NCI-H82 treated with DMSO at 0.1 percent for 48 hours (cell line): Measurements from ENCODE around the gene CTSE.
"Not testable (repeated sequence)": the region's sequence is repeated elsewhere in the genome, so short reads cannot be mapped to it uniquely, and the experiment has no call there.

Experiments used
- DNase-seq: peaks from one replicate; lab custom pipeline; 2025; ENCODE audit not compliant: unreplicated experiment; lab: John Stamatoyannopoulos, UW

Gene CTSE

DNA sequence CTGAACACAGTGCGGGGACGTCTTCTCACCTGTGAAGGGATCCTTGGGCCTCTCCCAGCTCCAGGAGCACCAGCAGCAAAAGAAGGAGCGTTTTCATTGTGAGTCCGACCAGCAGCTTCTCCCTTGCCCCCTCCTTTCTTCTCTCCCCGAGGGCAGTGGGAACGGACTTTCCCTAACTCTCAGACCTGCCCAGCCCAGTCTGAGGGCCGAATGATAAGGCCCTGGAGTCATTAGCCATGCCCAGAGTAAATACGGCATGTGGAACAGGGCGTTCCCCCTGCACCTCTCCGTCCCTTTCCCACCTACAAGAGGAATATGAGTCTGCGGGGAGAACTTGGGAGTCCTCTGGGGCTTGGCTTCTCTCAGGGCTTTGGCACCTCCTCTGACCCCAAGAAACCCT is at the start of gene CTSE:
Gene CTSE (minus strand): TSS at position 201 of the 400 bp plus-strand sequence. CDS start 104 bp downstream, at position 97.
- DNase-seq, result no peak

- DNase-seq, result no peak
Measured at GRCh38 chr1:206070627-206071304, 47.1 kb upstream of the CTSE start.

GRCh38 chr1:206068314-206068713 is 44.6 kb upstream of the CTSE start:
- DNase-seq, result no peak

- no peak for DNase-seq
Measured at GRCh38 chr1:206067486-206068227, 44.0 kb upstream of the CTSE start.

DNA sequence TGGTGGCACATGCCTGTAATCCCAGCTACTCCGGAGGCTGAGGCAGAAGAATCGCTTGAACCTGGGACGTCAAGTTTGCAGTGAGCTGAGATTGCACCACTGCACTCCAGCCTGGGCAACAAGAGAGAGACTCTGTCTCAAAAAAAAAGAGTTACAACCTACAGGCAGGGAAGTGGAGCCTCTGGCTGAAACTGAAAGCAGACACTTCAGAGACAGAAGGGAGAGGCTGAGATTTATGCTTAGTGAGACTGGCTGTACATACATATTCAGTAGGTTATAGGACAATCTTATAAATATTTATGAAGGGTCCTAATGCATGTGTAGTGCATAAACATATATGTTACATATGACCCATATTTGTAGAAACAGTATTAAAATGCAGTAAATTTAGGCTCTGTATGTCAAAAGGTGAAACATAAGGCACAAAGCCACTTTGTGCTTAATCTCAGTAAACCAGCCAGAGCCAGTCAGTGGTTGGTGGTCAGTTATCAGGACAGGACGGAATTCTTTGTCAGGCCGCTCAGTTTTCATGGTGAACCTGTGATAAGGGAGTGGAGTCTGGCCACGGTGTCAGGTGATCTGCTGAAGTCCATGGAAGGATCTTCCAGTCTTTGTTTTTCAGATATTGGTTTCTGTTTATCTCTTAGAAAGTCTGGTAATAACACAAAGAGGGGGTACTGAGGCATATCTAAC is 42.9 kb upstream of the CTSE start:
- DNase-seq, result no peak

GRCh38 chr1:206065547-206066145 is 42.0 kb upstream of the CTSE start:
- DNase-seq, result no peak

DNA sequence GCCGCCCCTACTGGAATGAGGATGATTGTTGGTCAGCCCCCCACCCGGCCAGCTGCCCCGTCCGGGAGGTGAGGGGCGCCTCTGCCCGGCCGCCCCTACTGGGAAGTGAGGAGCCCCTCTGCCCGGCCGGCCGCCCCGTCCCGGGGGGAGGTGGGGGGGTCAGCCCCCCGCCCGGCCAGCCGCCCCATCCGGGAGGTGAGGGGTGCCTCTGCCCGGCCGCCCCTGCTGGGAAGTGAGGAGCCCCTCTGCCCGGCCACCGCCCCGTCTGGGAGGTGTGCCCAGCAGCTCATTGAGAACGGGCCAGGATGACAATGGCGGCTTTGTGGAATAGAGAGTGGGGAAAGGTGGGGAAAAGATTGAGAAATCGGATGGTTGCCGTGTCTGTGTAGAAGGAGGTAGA is 40.8 kb upstream of the CTSE start:
- DNase-seq, result not testable (repeated sequence)

GRCh38 chr1:206064001-206064400 is 40.3 kb upstream of the CTSE start:
- DNase-seq, result not testable (repeated sequence)

DNA sequence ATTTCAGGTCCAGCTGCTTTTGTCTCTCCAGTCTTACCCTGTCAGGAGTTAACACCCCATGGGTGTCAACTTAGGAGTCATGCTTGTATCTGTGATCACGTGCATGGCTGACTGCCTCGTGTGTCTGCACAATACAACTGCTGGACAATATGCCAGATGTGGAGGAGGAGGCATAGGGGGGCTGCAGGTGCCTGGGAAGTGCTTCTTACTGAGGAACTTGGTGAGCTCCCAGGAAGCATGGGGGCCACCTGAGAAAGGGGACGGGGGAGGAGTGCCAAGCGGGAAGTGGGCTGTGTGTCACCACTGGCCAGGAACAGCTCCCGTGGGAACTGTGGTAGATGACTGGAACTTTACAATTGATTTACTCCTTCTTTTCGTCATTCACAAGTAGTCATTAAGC is 38.8 kb upstream of the CTSE start:
- DNase-seq, result no peak

DNA sequence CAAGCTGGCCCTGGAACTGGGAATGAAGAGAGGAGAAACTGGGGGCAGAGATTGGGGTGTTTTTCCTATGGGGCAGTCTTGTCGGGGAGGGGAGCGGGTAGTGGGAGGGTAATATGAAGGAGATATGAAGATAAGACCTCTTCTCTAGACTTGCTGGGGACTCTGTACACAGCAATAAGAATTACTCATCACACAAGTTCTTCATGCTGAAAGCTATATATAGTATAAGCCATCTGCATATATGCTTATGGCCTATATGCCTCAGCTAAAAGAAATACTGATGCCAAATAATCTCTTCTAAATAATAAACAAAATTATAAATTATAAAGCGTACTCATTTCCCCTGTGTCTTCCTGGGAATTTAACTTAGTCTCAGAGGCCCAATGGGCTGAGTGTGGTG is 37.1 kb upstream of the CTSE start:
- no peak for DNase-seq

- DNase-seq, result no peak
Measured at GRCh38 chr1:206059355-206059915, 35.7 kb upstream of the CTSE start.

DNA sequence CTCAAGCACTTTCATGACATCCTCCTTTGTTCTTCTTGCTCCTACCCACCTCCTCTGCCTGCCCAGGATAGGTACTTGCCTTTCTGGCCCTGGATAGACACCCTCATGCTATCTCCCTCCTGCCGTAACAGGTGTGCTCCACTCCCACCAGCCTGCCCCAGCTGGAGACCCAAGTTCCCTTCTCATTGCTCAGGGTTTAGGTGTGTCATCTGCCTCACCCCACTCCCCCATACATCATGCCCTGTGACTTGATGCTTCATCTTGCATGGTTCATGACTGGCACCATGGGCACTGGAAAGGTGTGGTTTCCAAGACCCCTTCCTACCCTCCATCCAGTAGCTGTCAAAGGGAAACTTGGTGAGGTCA is 35.2 kb upstream of the CTSE start:
- DNase-seq, result no peak

DNA sequence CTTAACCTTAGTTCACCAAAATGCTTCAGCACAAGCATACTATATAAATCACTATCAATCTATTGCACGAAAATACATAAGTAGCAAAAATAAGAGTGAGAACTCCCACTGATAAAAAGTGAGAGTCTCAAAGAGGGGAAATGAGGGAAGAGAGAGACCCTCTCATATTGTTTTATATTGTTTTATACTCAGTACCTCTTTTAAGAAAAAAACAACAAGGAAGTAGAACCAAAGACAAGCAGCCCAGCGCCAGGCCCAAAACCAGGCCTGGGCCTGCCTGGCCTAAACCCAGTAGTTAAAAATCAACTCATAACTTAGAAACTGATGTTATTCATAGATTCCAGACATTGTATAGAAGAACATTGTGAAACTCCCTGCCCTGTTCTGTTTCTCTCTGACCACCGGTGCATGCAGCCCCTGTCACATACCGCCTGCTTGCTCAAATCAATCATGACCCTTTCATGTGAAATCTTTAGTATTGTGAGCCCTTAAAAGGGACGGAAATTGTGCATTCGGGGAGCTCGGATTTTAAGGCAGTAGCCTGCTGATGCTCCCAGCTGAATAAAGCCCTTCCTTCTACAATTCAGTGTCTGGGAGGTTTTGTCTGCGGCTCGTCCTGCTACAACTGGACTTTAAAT is 34.7 kb upstream of the CTSE start:
- not testable (repeated sequence) for DNase-seq

DNA sequence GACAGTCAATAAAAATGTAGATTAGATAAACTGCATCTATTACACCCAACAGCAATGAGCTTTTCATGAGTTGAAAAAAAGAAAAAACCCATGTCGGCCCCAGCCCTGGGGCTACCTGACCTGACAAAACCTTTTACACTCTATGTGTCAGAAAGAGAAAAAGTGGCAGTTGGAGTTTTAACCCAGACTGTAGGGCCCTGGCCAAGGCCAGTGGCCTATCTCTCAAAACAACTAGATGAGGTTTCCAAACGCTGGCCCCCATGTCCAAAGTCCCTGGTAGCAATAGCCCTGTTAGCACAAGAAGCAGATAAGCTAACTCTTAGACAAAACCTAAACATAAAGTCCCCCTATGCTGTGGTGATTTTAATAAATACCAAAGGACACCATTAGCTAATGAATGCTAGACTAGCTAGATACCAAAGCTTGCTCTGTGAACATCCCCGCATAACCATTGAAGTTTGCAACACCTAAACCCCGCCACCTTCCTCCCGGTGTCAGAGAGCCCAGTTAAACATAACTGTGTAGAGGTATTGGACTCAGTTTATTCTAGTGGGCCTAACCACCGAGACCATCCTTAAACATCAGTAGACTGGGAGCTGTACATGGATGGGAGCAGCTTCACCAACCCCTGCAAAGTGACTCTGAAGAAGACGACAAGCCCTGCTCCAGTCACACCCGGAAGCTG is 32.1 kb upstream of the CTSE start:
- DNase-seq, result not testable (repeated sequence)

GRCh38 chr1:206055069-206055625 is 31.5 kb upstream of the CTSE start:
- DNase-seq, result not testable (repeated sequence)

GRCh38 chr1:206053616-206054015 is 29.9 kb upstream of the CTSE start:
- DNase-seq, result not testable (repeated sequence)

DNA sequence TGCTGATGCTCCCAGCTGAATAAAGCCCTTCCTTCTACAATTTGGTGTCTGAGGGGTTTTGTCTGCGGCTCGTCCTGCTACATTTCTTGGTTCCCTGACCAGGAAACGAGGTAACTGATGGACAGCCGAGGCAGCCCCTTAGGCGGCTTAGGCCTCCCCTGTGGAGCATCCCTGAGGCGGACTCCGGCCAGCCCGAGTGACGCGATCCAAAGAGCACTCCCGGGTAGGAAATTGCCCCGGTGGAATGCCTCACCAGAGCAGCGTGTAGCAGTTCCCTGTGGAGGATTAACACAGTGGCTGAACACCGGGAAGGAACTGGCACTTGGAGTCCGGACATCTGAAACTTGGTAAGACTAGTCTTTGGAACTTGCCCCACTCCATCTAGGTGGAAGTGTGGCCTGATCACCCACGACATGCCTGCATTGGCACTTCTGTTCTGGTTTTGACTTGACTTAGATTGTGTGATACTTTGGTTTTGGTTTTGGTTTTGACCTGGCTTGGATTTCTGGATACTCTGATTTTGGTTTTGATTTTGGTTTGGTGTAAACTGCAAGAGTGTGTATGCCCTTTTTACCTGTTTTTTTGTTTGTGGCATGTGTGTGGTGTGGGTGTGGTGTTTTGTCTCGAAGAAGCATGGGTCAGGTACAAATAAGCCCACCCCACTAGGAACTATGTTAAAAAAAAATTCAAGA is 29.4 kb upstream of the CTSE start, which contains the start of gene RHEX:
Gene RHEX (plus strand): TSS at position 255 of the 692 bp plus-strand sequence. CDS start 44,656 bp downstream, outside the sequence.
- DNase-seq, result not testable (repeated sequence)

- not testable (repeated sequence) for DNase-seq
Measured at GRCh38 chr1:206052231-206052865, 28.7 kb upstream of the CTSE start.
